B cell (primary cell): ENCODE results near the gene BMS1. TPM values are rescaled to one million over a fixed set of nuclear protein-coding genes. Genes with fewer than 3 reads are reported as not detected.

Source experiments
- ATAC-seq: fragments of 200-7000 bp; cut with Tn5 transposase; one replicate; pipeline ENCODE4 v1.10.0; 2021; ENCODE audit warnings: low read depth, mild to moderate bottlenecking, moderate number of reproducible peaks, moderate library complexity
- CTCF ChIA-PET: fragments of 350-600 bp; sonication (Branson Sonifier 250); formaldehyde crosslinking; loops from one replicate; lab custom pipeline; 2021; ENCODE audit warnings: antibody characterized with exemption, inconsistent platforms; lab: Charles Lee
- POLR2A ChIA-PET: fragments of 350-600 bp; sonication (Branson Sonifier 250); formaldehyde crosslinking; loops from one replicate; lab custom pipeline; 2021; ENCODE audit warnings: antibody characterized with exemption; lab: Charles Lee
- DNase-seq: peaks from one replicate; pipeline ENCODE4 v3.0.0; 2013
- H2AFZ ChIP-seq: 2 replicates; pipeline ENCODE4 v1.6.1; 2012; ENCODE audit warnings: mild to moderate bottlenecking, low read depth, low read length; ENCODE audit not compliant: insufficient read depth, poor library complexity, severe bottlenecking
- H3K27ac ChIP-seq, 2 donors: 1 replicate in 1 of 2; 2 replicates in 1 of 2; pipeline ENCODE4 v1.5.1; 2012 to 2013; ENCODE audit warnings: low read length in 2 of 2, mild to moderate bottlenecking in 2 of 2, moderate library complexity in 1 of 2
- H3K27me3 ChIP-seq, 4 experiments: fragments of 200-600 bp in 1 of 4; sonication (generic) in 1 of 4; replicated peaks in 1 of 4; 1 replicate in 2 of 4; 2 replicates in 2 of 4; pipeline versions ENCODE4 v1.6.1 to v1.7.0; 2013 to 2016; ENCODE audit warnings: low read length in 3 of 4, mild to moderate bottlenecking in 2 of 4, mixed read lengths in 1 of 4, moderate library complexity in 1 of 4; ENCODE audit not compliant: insufficient read depth in 4 of 4, control insufficient read depth in 3 of 4; ENCODE audit errors: control extremely low read depth in 1 of 4
- H3K36me3 ChIP-seq, 2 experiments: replicated peaks in 1 of 2; 1 replicate in 1 of 2; 2 replicates in 1 of 2; pipeline versions ENCODE4 v1.6.1 to v1.7.1; 2013; ENCODE audit warnings: low read length in 1 of 2; ENCODE audit not compliant: insufficient read depth in 2 of 2, control insufficient read depth in 1 of 2; ENCODE audit errors: control extremely low read depth in 1 of 2, extremely low read depth in 1 of 2
- H3K4me1 ChIP-seq, 2 donors: fragments of 200-600 bp in 1 of 2; sonication (generic) in 1 of 2; 1 replicate in 1 of 2; 2 replicates in 1 of 2; pipeline versions ENCODE4 v1.5.1 to v1.6.1; 2013 to 2017; ENCODE audit warnings: low read length in 2 of 2; ENCODE audit not compliant: control insufficient read depth in 2 of 2, insufficient read depth in 2 of 2
- H3K4me2 ChIP-seq: replicated peaks from 2 replicates; pipeline ENCODE3; 2012; ENCODE audit warnings: mild to moderate bottlenecking, low read depth, low read length; ENCODE audit not compliant: poor library complexity, severe bottlenecking
- H3K4me3 ChIP-seq, 5 experiments: fragments of 200-600 bp in 1 of 5; sonication (generic) in 1 of 5; 1 replicate in 3 of 5; 2 replicates in 2 of 5; pipeline versions ENCODE4 v1.5.1 to v1.7.0; 2011 to 2016; ENCODE audit warnings: low read length in 4 of 5, mild to moderate bottlenecking in 4 of 5, low read depth in 2 of 5, control low read depth in 1 of 5, moderate library complexity in 1 of 5; ENCODE audit not compliant: insufficient read depth in 1 of 5; ENCODE audit errors: control extremely low read depth in 1 of 5, extremely low read depth in 1 of 5
- H3K79me2 ChIP-seq: fragments of 200-600 bp; sonication (generic); one replicate; pipeline ENCODE4 v1.6.0; 2016; ENCODE audit warnings: low read length; ENCODE audit not compliant: control insufficient read depth, insufficient read depth
- H3K9ac ChIP-seq: fragments of 200-600 bp; sonication (generic); 2 replicates; pipeline ENCODE4 v1.6.1; 2017; ENCODE audit warnings: mild to moderate bottlenecking, low read length, moderate library complexity
- H3K9me3 ChIP-seq, 3 donors: one replicate each; pipeline versions ENCODE4 v1.6.1 to v1.7.1; 2013; ENCODE audit warnings: low read length in 2 of 3; ENCODE audit not compliant: control insufficient read depth in 2 of 3, insufficient read depth in 1 of 3; ENCODE audit errors: control extremely low read depth in 1 of 3
- H4K20me1 ChIP-seq: 2 replicates; pipeline ENCODE4 v1.6.0; 2012; ENCODE audit warnings: mild to moderate bottlenecking, low read length; ENCODE audit not compliant: insufficient read depth, control insufficient read depth, poor library complexity, severe bottlenecking
- H3K27ac Mint-ChIP-seq: one replicate; pipeline ENCODE4 v1.8.0; 2021; ENCODE audit warnings: mixed read lengths
- H3K27me3 Mint-ChIP-seq: one replicate; pipeline ENCODE4 v1.8.0; 2021; ENCODE audit warnings: mixed read lengths
- H3K4me1 Mint-ChIP-seq: one replicate; pipeline ENCODE4 v1.8.0; 2021; ENCODE audit warnings: mixed read lengths
- H3K4me3 Mint-ChIP-seq: one replicate; pipeline ENCODE4 v1.8.0; 2021; ENCODE audit warnings: mixed read lengths
- H3K9me3 Mint-ChIP-seq: one replicate; pipeline ENCODE4 v1.8.0; 2022; ENCODE audit warnings: mixed read lengths; ENCODE audit not compliant: insufficient read depth
- CTCF ChIP-seq: fragments of 200-600 bp; IDR thresholded peaks from one replicate; pipeline ENCODE4 v1.8.0; 2022; ENCODE audit warnings: antibody characterized with exemption, mild to moderate bottlenecking
- EZH2 ChIP-seq: IDR thresholded peaks from 2 replicates; pipeline ENCODE4 v1.6.1; 2012; ENCODE audit warnings: borderline replicate concordance, low read depth, mild to moderate bottlenecking, moderate library complexity, low read length; ENCODE audit not compliant: insufficient read depth, poor library complexity, severe bottlenecking
- WGBS: methylation state at CpG from one replicate; pipeline ENCODE4 v1.1.5; 2013; ENCODE audit warnings: missing lambda C conversion rate; ENCODE audit not compliant: insufficient coverage; 5-methylcytosine and 5-hydroxymethylcytosine counted together
- intact Hi-C: fragments of 100-400 bp; cut with micrococcal nuclease; formaldehyde crosslinking; loops from one replicate; pipeline ENCODE4 v1.10.0; 2022
- polyA plus RNA-seq: library from polyadenylated mRNA; depleted of rRNA; stranded (reverse); fragments of >200 nt; gene quantifications from 2 replicates; pipeline ENCODE4 v1.2.3, GENCODE V29; 2012
- total RNA-seq, 2 donors: library from RNA; stranded (reverse); fragments of 120-200 nt in 1 of 2; gene quantifications; 1 replicate in 1 of 2; 2 replicates in 1 of 2; pipeline versions ENCODE4 v1.2.3 to v1.2.4, GENCODE V29; 2013 to 2022

The BMS1 gene
- total and polyA plus RNA-seq, 2 donors (not counting 1 experiment from before 2014, with no cell fraction given), result 3.1 to 17.5 TPM

DNA sequence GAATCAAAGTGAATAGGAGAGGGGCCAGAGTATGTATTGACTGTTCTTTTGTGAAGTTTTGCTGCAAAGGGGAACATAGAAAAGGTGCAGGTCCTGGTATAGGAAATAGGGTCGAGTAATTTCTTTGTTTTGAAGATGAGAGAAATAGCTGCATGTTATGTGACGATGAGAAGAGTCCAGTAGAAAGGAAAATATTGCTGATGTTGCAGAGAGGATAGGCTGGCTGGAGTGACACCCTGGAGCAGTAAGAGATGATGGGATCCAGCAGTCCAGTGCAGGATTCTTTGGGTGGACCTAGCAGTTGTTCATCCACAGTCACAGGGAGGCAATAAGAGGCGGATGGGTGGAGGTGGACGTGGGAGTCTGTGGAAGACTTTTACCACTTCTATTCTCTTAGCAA, 2.1 kb upstream of the BMS1 start:
- intact Hi-C loops, result loop anchor here (5.0 to 10.0 kb wide), 2 partner anchors 794 to 867 kb away; partner anchors contain the start of genes ZNF239 and ZNF32
- no peak overlapping the region for H3K4me2 ChIP-seq
- 83% methylated on average over 2 of the region's 4 CpGs for WGBS
- POLR2A ChIA-PET, result no interaction called here
- DNase-seq (no peak), ATAC-seq (no peak)
- no peak overlapping the region for H3K4me3 ChIP-seq
- peaks cover 23% of the 10 kb centered on the region for H3K79me2 ChIP-seq
- H3K4me1 Mint-ChIP-seq, result peaks cover 24% of the 10 kb centered on the region
- CTCF ChIA-PET, result no interaction called here
- H3K4me1 ChIP-seq, result peaks cover 12 to 13% of the 10 kb centered on the region in 2 donors
- no peak for TF ChIP-seq CTCF
- TF ChIP-seq EZH2, result no peak
- H4K20me1 ChIP-seq, result no peaks in the 10 kb centered on the region
- peaks cover 0 to 3% (median under 1%) of the 10 kb centered on the region in 4 experiments for H3K27me3 ChIP-seq
- no peak overlapping the region for H2AFZ ChIP-seq
- H3K4me3 Mint-ChIP-seq, result peak overlapping the region; percentile 96
- no peak overlapping the region for H3K27ac Mint-ChIP-seq
- H3K36me3 ChIP-seq, result peaks cover 0 to 11% of the 10 kb centered on the region in 2 experiments
- H3K9me3 ChIP-seq, result no peaks in the 10 kb centered on the region
- H3K27ac ChIP-seq, result no peak overlapping the region
- H3K9ac ChIP-seq, result no peak overlapping the region
- peaks cover 27% of the 10 kb centered on the region for H3K27me3 Mint-ChIP-seq
- H3K9me3 Mint-ChIP-seq, result no peaks in the 10 kb centered on the region

DNA sequence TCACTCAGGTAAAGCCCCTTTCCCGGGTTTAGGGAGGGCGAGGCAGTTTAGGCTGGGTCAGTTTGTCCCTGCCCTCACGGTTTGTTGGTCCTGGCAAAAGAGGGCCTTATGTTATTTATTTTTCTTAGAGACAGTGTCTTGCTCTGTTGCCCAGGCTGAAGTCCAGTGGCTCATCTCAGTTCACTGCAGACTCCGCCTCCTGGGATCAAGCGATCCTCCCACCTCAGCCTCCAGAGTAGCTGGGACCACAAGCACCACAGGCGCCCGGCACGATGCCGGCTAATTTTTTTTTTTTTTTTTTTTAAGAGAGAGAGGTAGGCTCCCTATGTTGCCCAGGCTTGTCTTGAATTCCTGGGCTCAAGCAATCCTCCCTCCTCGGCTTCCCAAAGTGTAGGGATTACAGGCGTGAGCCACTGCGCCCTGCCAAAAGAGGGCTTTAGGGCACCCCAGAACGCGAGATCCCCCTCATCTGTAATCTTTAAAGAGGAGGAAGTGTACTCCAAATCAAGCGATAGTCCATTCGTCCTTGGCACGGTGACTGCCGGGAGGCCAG, 626 bp upstream of the BMS1 start:
- Histone ChIP-seq H3K9ac (peak overlapping the region; percentile 78), H4K20me1 (no peaks in the 10 kb centered on the region), H3K36me3 (peaks cover 2 to 24% of the 10 kb centered on the region in 2 experiments), H3K27ac (peak overlapping the region; percentile 77 to 81), H3K27me3 (peaks cover 0 to 3% (median 0%) of the 10 kb centered on the region in 4 experiments), H2AFZ (peak overlapping the region; percentile 93), H3K4me3 (peak overlapping the region; percentile 70 to 93 (median 85)), H3K9me3 (no peaks in the 10 kb centered on the region), H3K4me1 (peaks cover 12 to 13% of the 10 kb centered on the region in 2 donors), H3K79me2 (peaks cover 23% of the 10 kb centered on the region), H3K4me2 (peak overlapping the region; percentile 76)
- no peak for TF ChIP-seq EZH2
- no peak for TF ChIP-seq CTCF
- H3K4me3 Mint-ChIP-seq, result peak overlapping the region; percentile 96
- ChIA-PET POLR2A (interaction anchor here (1.4 kb wide), 1 partner anchor 145 kb away, joined by 4 read pairs; no protein-coding TSS in a partner anchor), CTCF (interaction anchor here (0.6 kb wide), 1 partner anchor 328 kb away, joined by 3 read pairs; no protein-coding TSS in a partner anchor)
- H3K27ac Mint-ChIP-seq, result peak overlapping the region; percentile 89
- DNase-seq (no peak), ATAC-seq (no peak)
- H3K4me1 Mint-ChIP-seq, result peaks cover 24% of the 10 kb centered on the region
- intact Hi-C loops, result loop anchor here (1.0 to 10.0 kb wide), 6 partner anchors 144 to 865 kb away; partner anchors contain the start of genes CSGALNACT2, HNRNPF, ZNF239 and ZNF32
- H3K27me3 Mint-ChIP-seq, result peaks cover 12% of the 10 kb centered on the region
- H3K9me3 Mint-ChIP-seq, result no peaks in the 10 kb centered on the region
- 30% methylated on average over 12 of the region's 18 CpGs for WGBS
